Stomach (tissue), 9 donors: ENCODE measurements around the gene PCBP3. TPM values are rescaled to one million over a fixed set of nuclear protein-coding genes. Genes with fewer than 3 reads are reported as not detected.

Experiments used
- DNase-seq, 2 donors: peaks; one replicate each; pipeline versions ENCODE4 v3.0.0 to v3.0.0-alpha.2; 2013 to 2019
- H3K27ac ChIP-seq, 5 donors: fragments of 200-600 bp in 4 of 5; sonication (generic) in 4 of 5; one replicate each; pipeline ENCODE4 v1.5.1; 2013 to 2019; ENCODE audit warnings: mild to moderate bottlenecking in 1 of 5, moderate library complexity in 1 of 5
- H3K27me3 ChIP-seq, 3 donors: fragments of 200-600 bp; sonication (generic); one replicate each; pipeline ENCODE4 v1.5.1; 2017 to 2019; ENCODE audit warnings: mixed run types in 1 of 3
- H3K36me3 ChIP-seq, 4 donors: fragments of 200-600 bp; sonication (generic); 1 replicate in 3 of 4; 2 replicates in 1 of 4; pipeline ENCODE4 v1.5.1; 2016 to 2019
- H3K4me1 ChIP-seq, 4 donors: fragments of 200-600 bp; sonication (generic); one replicate each; pipeline ENCODE4 v1.5.1; 2016 to 2019
- H3K4me3 ChIP-seq, 4 donors: fragments of 200-600 bp; sonication (generic) in 3 of 4; one replicate each; pipeline ENCODE4 v1.5.1; 2016 to 2019; ENCODE audit warnings: mild to moderate bottlenecking in 1 of 4
- H3K9me3 ChIP-seq, 4 donors: fragments of 200-600 bp; sonication (generic); one replicate each; pipeline ENCODE4 v1.5.1; 2016 to 2019
- EP300 ChIP-seq: sonication (generic); formaldehyde crosslinking; IDR thresholded peaks from one replicate; pipeline ENCODE4 v1.6.1; 2017; ENCODE audit warnings: antibody characterized with exemption
- POLR2A ChIP-seq, 4 donors: fragments of 450-650 bp; IDR thresholded peaks; one replicate each; pipeline ENCODE4 v1.6.1; 2016; ENCODE audit warnings: antibody characterized with exemption in 4 of 4, control low read depth in 2 of 4, mild to moderate bottlenecking in 1 of 4, moderate library complexity in 1 of 4
- POLR2AphosphoS5 ChIP-seq, 3 donors: sonication (generic); formaldehyde crosslinking; IDR thresholded peaks; one replicate each; pipeline ENCODE4 v1.6.1; 2016; ENCODE audit warnings: antibody characterized with exemption in 3 of 3
- WGBS, 5 donors: extraction: QIAGEN DNeasy Blood & Tissue Kit in 3 of 5; methylation state at CpG; one replicate each; pipeline versions ENCODE4 v1.1.5 to v1.1.7; 2013 to 2018; 5-methylcytosine and 5-hydroxymethylcytosine counted together
- intact Hi-C: fragments of 100-400 bp; cut with DNase I; formaldehyde crosslinking; loops from one replicate; pipeline ENCODE4 v1.15.1; 2023; ENCODE audit warnings: low total_unique reads
- polyA plus RNA-seq, 3 donors: library from polyadenylated mRNA; stranded (reverse); fragments of 200-250 nt; gene quantifications; one replicate each; pipeline ENCODE4 v1.2.3, GENCODE V29; 2013
- total RNA-seq, 5 donors: library from RNA; depleted of rRNA; stranded (reverse); fragments of >200 nt; gene quantifications; one replicate each; pipeline versions ENCODE4 v1.1.0 to v1.2.3, GENCODE V29; 2014 to 2016
- TF ChIP-seq, protein P1 (sequence below), 7 experiments: fragments of 450-650 bp in 4 of 7; fragments of 200-600 bp in 3 of 7; sonication (generic) in 3 of 7; IDR thresholded peaks; one replicate each; pipeline ENCODE4 v1.5.1; 2016 to 2019; ENCODE audit warnings: antibody characterized with exemption in 7 of 7, control low read depth in 2 of 7, mild to moderate bottlenecking in 1 of 7
- donor health status: healthy with polysubstance abuse.
- donor health status: Bipolar disorder and iron deficiency.
- donor health status: healthy.

Gene PCBP3
- total and polyA plus RNA-seq, 8 donors: 1.8 to 10.9 (median 3.3) TPM; not detected in 3

DNA sequence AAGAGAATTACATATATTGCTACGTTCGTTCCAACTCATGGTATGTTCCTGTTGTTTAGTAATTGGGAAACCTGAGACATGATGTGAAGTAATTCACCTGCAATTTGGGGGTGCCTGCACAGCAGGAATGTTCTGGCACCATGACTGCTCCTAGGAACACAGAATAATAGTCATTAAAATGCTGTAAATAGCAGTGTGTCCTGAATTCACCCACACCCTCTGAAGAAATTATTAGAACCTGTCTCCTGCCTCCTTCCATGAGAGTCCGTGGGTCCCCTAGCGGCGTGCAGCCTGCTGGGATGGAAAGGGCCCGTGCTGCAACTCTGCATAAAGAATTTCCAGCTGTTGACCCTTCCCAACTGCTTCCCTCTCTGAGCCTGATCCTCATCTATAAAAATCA lies 143.1 kb downstream of the PCBP3 start:
- Histone ChIP-seq H3K9me3 (no peaks in the 10 kb centered on the region), H3K36me3 (no peaks in the 10 kb centered on the region), H3K4me1 (no peaks in the 10 kb centered on the region), H3K27me3 (peaks cover 0 to 16% (median 0%) of the 10 kb centered on the region in 3 donors), H3K4me3 (no peak overlapping the region), H3K27ac (no peak overlapping the region)
- TF ChIP-seq POLR2A (IDR thresholded peaks at IDR 0.05): no peak
- no peak for DNase-seq
- WGBS, 5 donors: 84 to 88% (median 86%) methylated on average over 6 of the region's 6 CpGs
- intact Hi-C loops: no loop called here

DNA sequence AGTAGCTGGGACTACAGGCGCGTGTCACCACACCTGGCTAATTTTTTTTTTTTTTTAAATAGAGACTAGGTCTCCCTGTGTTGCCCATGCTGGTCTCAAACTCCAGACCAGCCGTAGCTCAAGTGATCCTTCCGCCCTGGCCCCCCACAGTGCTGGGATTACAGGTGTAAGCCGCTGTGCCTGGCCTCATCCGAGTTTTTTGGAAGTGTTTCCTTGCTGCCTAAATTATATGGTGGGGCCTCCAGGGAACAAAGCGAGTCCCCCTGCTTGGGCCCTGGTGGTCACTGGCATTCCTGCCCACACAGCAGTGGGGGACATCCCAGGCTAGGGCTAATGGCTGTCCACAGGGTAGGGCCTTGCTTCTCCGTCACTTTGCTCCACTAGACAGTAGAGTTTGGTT lies 143.8 kb downstream of the PCBP3 start:
- no peak for TF ChIP-seq POLR2AphosphoS5 (IDR thresholded peaks at IDR 0.05)
- TF ChIP-seq POLR2A (IDR thresholded peaks at IDR 0.05): no peak
- TF ChIP-seq EP300: no peak
- TF ChIP-seq, protein P1, sequence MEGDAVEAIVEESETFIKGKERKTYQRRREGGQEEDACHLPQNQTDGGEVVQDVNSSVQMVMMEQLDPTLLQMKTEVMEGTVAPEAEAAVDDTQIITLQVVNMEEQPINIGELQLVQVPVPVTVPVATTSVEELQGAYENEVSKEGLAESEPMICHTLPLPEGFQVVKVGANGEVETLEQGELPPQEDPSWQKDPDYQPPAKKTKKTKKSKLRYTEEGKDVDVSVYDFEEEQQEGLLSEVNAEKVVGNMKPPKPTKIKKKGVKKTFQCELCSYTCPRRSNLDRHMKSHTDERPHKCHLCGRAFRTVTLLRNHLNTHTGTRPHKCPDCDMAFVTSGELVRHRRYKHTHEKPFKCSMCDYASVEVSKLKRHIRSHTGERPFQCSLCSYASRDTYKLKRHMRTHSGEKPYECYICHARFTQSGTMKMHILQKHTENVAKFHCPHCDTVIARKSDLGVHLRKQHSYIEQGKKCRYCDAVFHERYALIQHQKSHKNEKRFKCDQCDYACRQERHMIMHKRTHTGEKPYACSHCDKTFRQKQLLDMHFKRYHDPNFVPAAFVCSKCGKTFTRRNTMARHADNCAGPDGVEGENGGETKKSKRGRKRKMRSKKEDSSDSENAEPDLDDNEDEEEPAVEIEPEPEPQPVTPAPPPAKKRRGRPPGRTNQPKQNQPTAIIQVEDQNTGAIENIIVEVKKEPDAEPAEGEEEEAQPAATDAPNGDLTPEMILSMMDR (IDR thresholded peaks at IDR 0.05): no peak
- Histone ChIP-seq H3K9me3 (no peaks in the 10 kb centered on the region), H3K27ac (no peak overlapping the region), H3K4me3 (no peak overlapping the region), H3K27me3 (peaks cover 0 to 21% (median 0%) of the 10 kb centered on the region in 3 donors), H3K4me1 (no peaks in the 10 kb centered on the region), H3K36me3 (no peaks in the 10 kb centered on the region)
- 86 to 94% (median 92%) methylated on average over 8 of the region's 8 CpGs for WGBS, 5 donors
- no peak for DNase-seq
- intact Hi-C loops: no loop called here

DNA sequence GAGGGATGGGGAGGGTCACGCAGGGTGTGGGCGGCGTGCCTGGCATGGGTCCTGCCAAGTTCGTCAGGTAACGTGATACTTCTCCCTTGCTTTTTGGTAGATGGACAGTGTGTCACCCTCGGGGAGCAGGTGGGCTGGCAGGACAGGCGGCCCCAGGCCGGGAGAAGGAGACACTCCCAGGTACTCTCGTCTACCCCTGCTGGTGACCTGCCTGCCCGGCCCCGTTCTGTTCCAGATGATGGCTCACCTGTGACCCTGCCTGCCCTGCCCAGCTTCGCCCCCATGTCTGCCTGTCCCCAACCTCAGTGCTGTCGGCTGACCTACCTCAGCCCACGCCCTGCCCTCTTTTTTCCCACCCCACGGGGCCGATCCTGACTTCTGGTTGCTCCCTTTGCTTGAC lies 144.7 kb downstream of the PCBP3 start:
- Histone ChIP-seq H3K27me3 (peaks cover 0 to 21% (median 0%) of the 10 kb centered on the region in 3 donors), H3K36me3 (no peaks in the 10 kb centered on the region), H3K4me1 (no peaks in the 10 kb centered on the region), H3K4me3 (no peak overlapping the region), H3K9me3 (no peaks in the 10 kb centered on the region), H3K27ac (no peak overlapping the region)
- DNase-seq: no peak
- TF ChIP-seq POLR2A (IDR thresholded peaks at IDR 0.05): no peak
- no peak for TF ChIP-seq EP300
- TF ChIP-seq, protein P1 (IDR thresholded peaks at IDR 0.05): no peak
- TF ChIP-seq POLR2AphosphoS5 (IDR thresholded peaks at IDR 0.05): no peak
- 76 to 83% (median 82%) methylated on average over 16 of the region's 16 CpGs for WGBS, 5 donors
- intact Hi-C loops: no loop called here

DNA sequence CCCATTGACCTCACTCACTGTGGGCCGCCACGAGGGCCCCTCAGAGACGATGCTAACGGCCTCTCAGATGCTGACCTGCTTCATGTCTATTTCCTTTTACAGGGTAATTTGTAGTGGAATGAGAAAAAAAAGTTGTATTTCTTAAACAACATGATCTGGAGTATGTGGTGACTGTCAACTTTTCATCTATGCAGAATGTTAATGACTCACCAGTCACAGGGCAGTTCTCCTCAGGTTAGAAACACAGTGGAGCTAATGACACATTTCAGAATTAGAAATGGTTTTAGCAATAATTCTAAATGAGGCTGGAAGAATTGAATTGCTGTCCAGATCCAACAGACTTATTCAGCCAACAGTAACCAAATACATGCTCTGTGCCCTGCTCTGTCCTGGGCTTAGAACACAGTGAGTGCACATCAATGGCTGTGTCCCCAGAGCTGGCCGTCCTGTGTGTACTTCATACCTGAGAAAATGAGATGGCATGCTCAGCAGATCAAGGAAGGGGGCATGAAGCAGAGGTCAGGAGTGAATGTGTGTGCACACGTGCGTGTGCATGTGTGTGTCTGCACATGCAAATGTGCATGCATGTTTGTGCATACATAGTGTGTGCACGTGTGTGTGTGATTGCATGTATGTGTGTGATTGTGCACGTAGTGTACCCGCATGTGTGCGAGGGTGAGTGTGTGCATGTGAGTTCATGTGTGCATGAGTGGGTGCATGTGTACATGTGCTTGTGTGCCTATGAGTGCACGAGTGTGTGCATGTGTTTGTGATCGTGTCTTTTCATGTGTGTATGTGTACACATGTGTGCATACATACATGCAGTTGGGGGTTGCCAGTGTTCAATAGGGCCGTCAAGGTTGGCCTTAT lies 145.3 kb downstream of the PCBP3 start:
- Histone ChIP-seq H3K4me1 (no peaks in the 10 kb centered on the region), H3K4me3 (no peak overlapping the region), H3K27me3 (peaks cover 0 to 21% (median 0%) of the 10 kb centered on the region in 3 donors), H3K9me3 (no peaks in the 10 kb centered on the region), H3K36me3 (no peaks in the 10 kb centered on the region), H3K27ac (no peak overlapping the region)
- TF ChIP-seq POLR2AphosphoS5 (IDR thresholded peaks at IDR 0.05) (no peak), POLR2A (IDR thresholded peaks at IDR 0.05) (no peak), EP300 (no peak)
- TF ChIP-seq, protein P1 (IDR thresholded peaks at IDR 0.05): no peak
- WGBS, 5 donors: 83 to 88% (median 85%) methylated on average over 14 of the region's 14 CpGs
- DNase-seq: no peak
- intact Hi-C loops: no loop called here

DNA sequence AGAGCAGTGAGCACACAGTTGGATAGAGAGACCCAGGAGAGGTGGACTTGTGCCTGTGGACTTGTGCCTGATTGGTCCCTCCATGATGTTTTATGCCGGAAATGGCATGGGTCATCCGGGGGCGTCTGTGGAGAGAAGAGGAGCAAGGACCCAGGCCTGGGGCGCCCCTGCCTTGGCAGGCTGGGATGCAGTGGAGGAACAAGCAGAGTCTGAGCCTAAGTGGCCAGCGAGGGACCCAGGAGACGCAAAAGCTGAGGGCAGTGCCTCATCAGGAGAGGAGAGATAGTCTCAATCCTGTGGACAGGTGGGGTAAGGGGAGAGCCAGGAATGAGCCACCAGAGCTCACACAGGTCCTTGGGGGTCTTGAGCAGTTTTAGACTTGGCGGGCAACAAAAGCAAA lies 146.9 kb downstream of the PCBP3 start:
- intact Hi-C loops: no loop called here
- WGBS, 5 donors: 85 to 95% (median 89%) methylated on average over 6 to 7 of the region's 7 CpGs
- Histone ChIP-seq H3K4me1 (no peaks in the 10 kb centered on the region), H3K4me3 (no peak overlapping the region), H3K36me3 (no peaks in the 10 kb centered on the region), H3K9me3 (no peaks in the 10 kb centered on the region), H3K27ac (no peak overlapping the region), H3K27me3 (peaks cover 0 to 21% (median 0%) of the 10 kb centered on the region in 3 donors)
- DNase-seq: no peak
- TF ChIP-seq, protein P1 (IDR thresholded peaks at IDR 0.05): no peak
- TF ChIP-seq EP300 (no peak), POLR2AphosphoS5 (IDR thresholded peaks at IDR 0.05) (no peak), POLR2A (IDR thresholded peaks at IDR 0.05) (no peak)
